ENCODE data around the gene ARHGAP18.

Gene ARHGAP18

GRCh38 chr6:129709769-129710449 is at the start of gene ARHGAP18:
Gene ARHGAP18, minus strand, starts transcription at chr6:129710177. Its CDS starts 41 bp downstream, at chr6:129710136.
- DNase-seq, result no peak

- DNase-seq, result no peak
These were observed 45.8 kb upstream of the ARHGAP18 start for GRCh38 chr6:129755787-129756186.

- no peak for DNase-seq
These were observed 44.8 kb upstream of the ARHGAP18 start for GRCh38 chr6:129754750-129755149.

GRCh38 chr6:129753422-129753821 is 43.4 kb upstream of the ARHGAP18 start:
- no peak for DNase-seq

GRCh38 chr6:129751384-129751783 is 41.4 kb upstream of the ARHGAP18 start:
- no peak for DNase-seq

GRCh38 chr6:129750360-129750759 is 40.4 kb upstream of the ARHGAP18 start:
- DNase-seq, result no peak

- no peak for DNase-seq
These were observed 39.8 kb upstream of the ARHGAP18 start for GRCh38 chr6:129749749-129750120.

- no peak for DNase-seq
These were observed 39.1 kb upstream of the ARHGAP18 start for GRCh38 chr6:129748901-129749748.

- no peak for DNase-seq
These were observed 38.4 kb upstream of the ARHGAP18 start for GRCh38 chr6:129748212-129748900.

- no peak for DNase-seq
These were observed 37.7 kb upstream of the ARHGAP18 start for GRCh38 chr6:129747588-129748112.

GRCh38 chr6:129744880-129745237 is 34.9 kb upstream of the ARHGAP18 start:
- no peak for DNase-seq

- DNase-seq, result no peak
These were observed 34.4 kb upstream of the ARHGAP18 start for GRCh38 chr6:129744201-129744879.

GRCh38 chr6:129740013-129740412 is 30.0 kb upstream of the ARHGAP18 start:
- DNase-seq, result no peak

- no peak for DNase-seq
These were observed 26.1 kb upstream of the ARHGAP18 start for GRCh38 chr6:129736105-129736504.

GRCh38 chr6:129733290-129733689 is 23.3 kb upstream of the ARHGAP18 start:
- DNase-seq, result no peak

- DNase-seq, result no peak
These were observed 22.6 kb upstream of the ARHGAP18 start for GRCh38 chr6:129732542-129732941.

GRCh38 chr6:129732034-129732433 is 22.1 kb upstream of the ARHGAP18 start:
- no peak for DNase-seq

GRCh38 chr6:129731428-129731827 is 21.5 kb upstream of the ARHGAP18 start:
- no peak for DNase-seq

GRCh38 chr6:129730477-129731165 is 20.6 kb upstream of the ARHGAP18 start:
- no peak for DNase-seq

GRCh38 chr6:129726650-129727049 is 16.7 kb upstream of the ARHGAP18 start:
- no peak for DNase-seq

GRCh38 chr6:129725341-129725740 is 15.4 kb upstream of the ARHGAP18 start:
- no peak for DNase-seq

- no peak for DNase-seq
These were observed 9.7 kb upstream of the ARHGAP18 start for GRCh38 chr6:129719692-129720091.

All from DMS79 treated with DMSO at 0.1 percent for 48 hours (cell line).